Measurements from ENCODE around the gene TOMT. TPM values are rescaled to one million over a fixed set of nuclear protein-coding genes. Genes with fewer than 3 reads are reported as not detected.
A peak's percentile ranks its signal among the peaks of the same experiment; 100 is the strongest.

The TOMT gene
- total RNA-seq, 1 donor from 2014 or later = not detected

GRCh38 chr11:72072348-72072747 is 33.4 kb upstream of the TOMT start:
- H3K4me1 Mint-ChIP-seq (ENCODE audit: low read depth, unreplicated experiment) = peaks cover 55% of the 10 kb centered on the region
- H3K9me3 Mint-ChIP-seq (ENCODE audit: unreplicated experiment) = no peaks in the 10 kb centered on the region
- H3K27ac Mint-ChIP-seq (ENCODE audit: unreplicated experiment) = peak overlapping the region; percentile 66
- no peak overlapping the region for H3K4me3 Mint-ChIP-seq (ENCODE audit: unreplicated experiment)
- peaks cover 92% of the 10 kb centered on the region for H3K79me2 ChIP-seq (ENCODE audit: insufficient read depth, low read length)
- peaks cover 2% of the 10 kb centered on the region for H3K36me3 Mint-ChIP-seq (ENCODE audit: low read depth, unreplicated experiment)
- H3K4me2 ChIP-seq (ENCODE audit: low read length) = peak overlapping the region; percentile 88
- H3K27me3 Mint-ChIP-seq (ENCODE audit: low read depth, unreplicated experiment) = no peaks in the 10 kb centered on the region
- H3K27me3 ChIP-seq (ENCODE audit: insufficient read depth, low read length) = no peaks in the 10 kb centered on the region
- H4K20me1 ChIP-seq (ENCODE audit: insufficient read depth, low read length) = no peaks in the 10 kb centered on the region
- peaks cover 39% of the 10 kb centered on the region for H3K4me1 ChIP-seq (ENCODE audit: insufficient read depth, low read length)
- H3K4me3 ChIP-seq (ENCODE audit: insufficient read depth, low read depth, low read length) = peak overlapping the region; percentile 20
- H3K36me3 ChIP-seq (ENCODE audit: insufficient read depth, low read length) = no peaks in the 10 kb centered on the region
- H3K9me3 ChIP-seq (ENCODE audit: insufficient read depth, low read depth, low read length) = no peaks in the 10 kb centered on the region
- H2AFZ ChIP-seq (ENCODE audit: low read depth, low read length) = no peak overlapping the region
- peak overlapping the region; percentile 54 for H3K9ac ChIP-seq (ENCODE audit: low read length)
- peak overlapping the region; percentile 69 for H3K27ac ChIP-seq (ENCODE audit: low read depth, low read length)
- TF ChIP-seq EZH2 (IDR thresholded peaks at IDR 0.05; ENCODE audit: insufficient read depth, low read length) = no peak
- TF ChIP-seq CTCF (IDR thresholded peaks at IDR 0.05; ENCODE audit: insufficient read depth, low read depth, low read length) = no peak
- peak; percentile 92 for FAIRE-seq
- peak; percentile 85 for DNase-seq (ENCODE audit: low read depth)

- Histone ChIP-seq H3K27ac (ENCODE audit: low read depth, low read length) (no peak overlapping the region), H3K36me3 (ENCODE audit: insufficient read depth, low read length) (no peaks in the 10 kb centered on the region), H3K9me3 (ENCODE audit: insufficient read depth, low read depth, low read length) (no peaks in the 10 kb centered on the region), H3K4me2 (ENCODE audit: low read length) (no peak overlapping the region), H3K4me1 (ENCODE audit: insufficient read depth, low read length) (peaks cover 39% of the 10 kb centered on the region), H4K20me1 (ENCODE audit: insufficient read depth, low read length) (no peaks in the 10 kb centered on the region), H3K4me3 (ENCODE audit: insufficient read depth, low read depth, low read length) (no peak overlapping the region), H2AFZ (ENCODE audit: low read depth, low read length) (no peak overlapping the region), H3K9ac (ENCODE audit: low read length) (no peak overlapping the region), H3K79me2 (ENCODE audit: insufficient read depth, low read length) (peaks cover 92% of the 10 kb centered on the region), H3K27me3 (ENCODE audit: insufficient read depth, low read length) (no peaks in the 10 kb centered on the region)
- no peak for FAIRE-seq
- Mint-ChIP-seq H3K27ac (ENCODE audit: unreplicated experiment) (peak overlapping the region; percentile 55), H3K4me3 (ENCODE audit: unreplicated experiment) (no peak overlapping the region), H3K9me3 (ENCODE audit: unreplicated experiment) (no peaks in the 10 kb centered on the region), H3K4me1 (ENCODE audit: low read depth, unreplicated experiment) (peaks cover 44% of the 10 kb centered on the region), H3K36me3 (ENCODE audit: low read depth, unreplicated experiment) (peaks cover 2% of the 10 kb centered on the region), H3K27me3 (ENCODE audit: low read depth, unreplicated experiment) (no peaks in the 10 kb centered on the region)
- TF ChIP-seq EZH2 (IDR thresholded peaks at IDR 0.05; ENCODE audit: insufficient read depth, low read length) = no peak
- TF ChIP-seq CTCF (IDR thresholded peaks at IDR 0.05; ENCODE audit: insufficient read depth, low read depth, low read length) = no peak
- DNase-seq (ENCODE audit: low read depth) = no peak
These were observed 30.6 kb upstream of the TOMT start for GRCh38 chr11:72075109-72075508.

GRCh38 chr11:72075756-72076155 is 30.0 kb upstream of the TOMT start:
- Mint-ChIP-seq H3K4me3 (ENCODE audit: unreplicated experiment) (no peak overlapping the region), H3K36me3 (ENCODE audit: low read depth, unreplicated experiment) (peaks cover 2% of the 10 kb centered on the region), H3K27ac (ENCODE audit: unreplicated experiment) (peak overlapping the region; percentile 73), H3K4me1 (ENCODE audit: low read depth, unreplicated experiment) (peaks cover 38% of the 10 kb centered on the region), H3K9me3 (ENCODE audit: unreplicated experiment) (no peaks in the 10 kb centered on the region), H3K27me3 (ENCODE audit: low read depth, unreplicated experiment) (no peaks in the 10 kb centered on the region)
- no peaks in the 10 kb centered on the region for H3K9me3 ChIP-seq (ENCODE audit: insufficient read depth, low read depth, low read length)
- no peak overlapping the region for H3K4me2 ChIP-seq (ENCODE audit: low read length)
- H3K36me3 ChIP-seq (ENCODE audit: insufficient read depth, low read length) = no peaks in the 10 kb centered on the region
- no peak overlapping the region for H3K4me3 ChIP-seq (ENCODE audit: insufficient read depth, low read depth, low read length)
- no peaks in the 10 kb centered on the region for H3K27me3 ChIP-seq (ENCODE audit: insufficient read depth, low read length)
- no peak overlapping the region for H2AFZ ChIP-seq (ENCODE audit: low read depth, low read length)
- H3K27ac ChIP-seq (ENCODE audit: low read depth, low read length) = no peak overlapping the region
- peaks cover 87% of the 10 kb centered on the region for H3K79me2 ChIP-seq (ENCODE audit: insufficient read depth, low read length)
- no peaks in the 10 kb centered on the region for H4K20me1 ChIP-seq (ENCODE audit: insufficient read depth, low read length)
- H3K9ac ChIP-seq (ENCODE audit: low read length) = no peak overlapping the region
- TF ChIP-seq CTCF (IDR thresholded peaks at IDR 0.05; ENCODE audit: insufficient read depth, low read depth, low read length) (no peak), EZH2 (IDR thresholded peaks at IDR 0.05; ENCODE audit: insufficient read depth, low read length) (no peak)
- DNase-seq (ENCODE audit: low read depth) (no peak), FAIRE-seq (no peak)
- peaks cover 33% of the 10 kb centered on the region for H3K4me1 ChIP-seq (ENCODE audit: insufficient read depth, low read length)

Data from astrocyte (in vitro differentiated cells and primary cell).